T-cell (primary cell): ENCODE measurements around the gene KANSL1. TPM values are rescaled to one million over a fixed set of nuclear protein-coding genes. Genes with fewer than 3 reads are reported as not detected.

ENCODE experiments used
- ATAC-seq, 4 experiments: fragments of 200-7000 bp in 3 of 4; fragments of 150-1000 bp in 1 of 4; cut with Tn5 transposase; replicated peaks in 1 of 4; 1 replicate in 3 of 4; 2 replicates in 1 of 4; pipeline ENCODE4 v1.10.0; 2021; ENCODE audit warnings: moderate library complexity in 3 of 4, mild to moderate bottlenecking in 2 of 4, moderate number of reproducible peaks in 1 of 4
- CTCF ChIA-PET, 2 donors: fragments of 300-600 bp; sonication (Branson Sonifier 250); formaldehyde crosslinking; loops; one replicate each; lab custom pipeline; 2022; ENCODE audit warnings: antibody characterized with exemption in 2 of 2; lab: Charles Lee
- POLR2A ChIA-PET, 2 donors: fragments of 300-600 bp; sonication (Branson Sonifier 250); formaldehyde crosslinking; loops; one replicate each; lab custom pipeline; 2022; ENCODE audit warnings: antibody characterized with exemption in 2 of 2; lab: Charles Lee
- DNase-seq, 35 experiments: peaks; one replicate each; pipeline versions ENCODE4 v3.0.0 to v3.0.0-alpha.2; 2013 to 2023
- H3K27ac ChIP-seq: one replicate; pipeline ENCODE4 v1.5.1; 2013; ENCODE audit warnings: low read length
- H3K27me3 ChIP-seq, 2 experiments: replicated peaks in 1 of 2; 1 replicate in 1 of 2; 2 replicates in 1 of 2; pipeline versions ENCODE4 v1.6.1 to v1.7.0; 2013; ENCODE audit warnings: low read length in 1 of 2, mixed read lengths in 1 of 2; ENCODE audit not compliant: control insufficient read depth in 2 of 2, insufficient read depth in 2 of 2; ENCODE audit errors: extremely low read depth in 1 of 2
- H3K36me3 ChIP-seq, 2 donors: 1 replicate in 1 of 2; 2 replicates in 1 of 2; pipeline versions ENCODE4 v1.6.1 to v1.7.0; 2013; ENCODE audit warnings: low read length in 1 of 2; ENCODE audit not compliant: control insufficient read depth in 2 of 2, insufficient read depth in 1 of 2; ENCODE audit errors: extremely low read depth in 1 of 2
- H3K4me1 ChIP-seq, 2 experiments: 1 replicate in 1 of 2; 2 replicates in 1 of 2; pipeline versions ENCODE4 v1.6.1 to v1.7.0; 2013; ENCODE audit warnings: low read length in 2 of 2, mixed read lengths in 1 of 2; ENCODE audit not compliant: insufficient read depth in 2 of 2, control insufficient read depth in 1 of 2; ENCODE audit errors: extremely low read depth in 1 of 2
- H3K4me3 ChIP-seq, 2 donors: 1 replicate in 1 of 2; 2 replicates in 1 of 2; pipeline versions ENCODE4 v1.5.1 to v1.7.0; 2013; ENCODE audit warnings: mild to moderate bottlenecking in 2 of 2, low read length in 1 of 2, moderate library complexity in 1 of 2; ENCODE audit not compliant: control insufficient read depth in 1 of 2; ENCODE audit errors: extremely low read depth in 1 of 2
- H3K9me3 ChIP-seq: 2 replicates; pipeline ENCODE4 v1.7.0; 2013
- H3K27ac Mint-ChIP-seq, 2 donors: one replicate each; pipeline ENCODE4 v1.8.0; 2020 to 2021; ENCODE audit warnings: mild to moderate bottlenecking in 2 of 2, mixed read lengths in 2 of 2
- H3K27me3 Mint-ChIP-seq, 2 donors: one replicate each; pipeline ENCODE4 v1.8.0; 2021 to 2022; ENCODE audit warnings: mixed read lengths in 2 of 2
- H3K36me3 Mint-ChIP-seq: one replicate; pipeline ENCODE4 v1.8.0; 2021; ENCODE audit warnings: mixed read lengths
- H3K4me1 Mint-ChIP-seq, 3 donors: one replicate each; pipeline ENCODE4 v1.8.0; 2020 to 2022; ENCODE audit warnings: mixed read lengths in 3 of 3, mild to moderate bottlenecking in 1 of 3
- H3K4me3 Mint-ChIP-seq, 3 donors: one replicate each; pipeline ENCODE4 v1.8.0; 2020 to 2022; ENCODE audit warnings: mild to moderate bottlenecking in 3 of 3, mixed read lengths in 3 of 3, moderate library complexity in 3 of 3
- H3K9me3 Mint-ChIP-seq, 3 donors: one replicate each; pipeline ENCODE4 v1.8.0; 2020 to 2022; ENCODE audit warnings: mixed read lengths in 3 of 3
- WGBS: methylation state at CpG from one replicate; pipeline ENCODE4 v1.1.5; 2013; ENCODE audit warnings: missing lambda C conversion rate; ENCODE audit not compliant: insufficient coverage; 5-methylcytosine and 5-hydroxymethylcytosine counted together
- total RNA-seq, 35 experiments: library from RNA in 6 of 35; stranded (reverse) in 6 of 35; fragments of 120-200 nt in 1 of 35; gene quantifications; one replicate each; pipeline versions ENCODE4 v1.2.1 to v1.2.4 and lab custom pipeline; 2013 to 2026

Gene KANSL1
- total RNA-seq, 5 donors from 2014 or later (not counting 1 experiment from before 2014, with no cell fraction given): 113 to 301 (median 160) TPM

- Mint-ChIP-seq H3K4me1 (peaks cover 0 to 6% (median 0%) of the 10 kb centered on the region in 3 donors), H3K27ac (no peak overlapping the region)
- CTCF ChIA-PET: no interaction called here
Observed at GRCh38 chr17:45984368-45984767, 208.9 kb downstream of the KANSL1 start.

DNA sequence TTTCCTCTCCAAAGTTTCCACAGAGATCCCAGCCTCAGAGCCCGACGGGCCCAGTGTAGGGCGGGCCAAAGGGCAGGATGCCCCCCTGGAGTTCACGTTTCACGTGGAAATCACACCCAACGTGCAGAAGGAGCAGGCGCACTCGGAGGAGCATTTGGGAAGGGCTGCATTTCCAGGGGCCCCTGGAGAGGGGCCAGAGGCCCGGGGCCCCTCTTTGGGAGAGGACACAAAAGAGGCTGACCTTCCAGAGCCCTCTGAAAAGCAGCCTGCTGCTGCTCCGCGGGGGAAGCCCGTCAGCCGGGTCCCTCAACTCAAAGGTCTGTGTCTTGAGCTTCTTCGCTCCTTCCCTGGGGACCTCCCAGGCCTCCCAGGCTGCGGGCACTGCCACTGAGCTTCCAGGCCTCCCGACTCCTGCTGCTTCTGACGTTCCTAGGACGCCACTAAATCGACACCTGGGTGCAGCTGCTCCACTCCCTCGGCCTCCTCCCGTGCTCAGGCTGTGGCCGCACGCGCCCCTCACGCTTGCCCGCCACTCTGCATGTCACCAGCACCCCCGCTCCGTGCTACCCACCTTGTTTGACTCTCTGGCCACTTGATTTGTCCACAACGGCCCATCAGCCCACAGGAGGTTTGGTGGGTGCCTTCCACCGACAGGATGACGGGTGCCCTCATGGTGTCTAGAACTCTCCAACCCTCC is 209.5 kb downstream of the KANSL1 start:
- no peak for ATAC-seq
- Mint-ChIP-seq H3K27me3 (no peaks in the 10 kb centered on the region), H3K27ac (no peak overlapping the region), H3K4me3 (no peak overlapping the region), H3K4me1 (peaks cover 0 to 6% (median 0%) of the 10 kb centered on the region in 3 donors), H3K36me3 (no peaks in the 10 kb centered on the region), H3K9me3 (no peaks in the 10 kb centered on the region)
- WGBS: 76% methylated on average over 28 of the region's 31 CpGs
- no peak for DNase-seq
- Histone ChIP-seq H3K27ac (no peak overlapping the region), H3K9me3 (no peaks in the 10 kb centered on the region), H3K27me3 (peaks cover 0 to 26% of the 10 kb centered on the region in 2 experiments), H3K4me1 (no peaks in the 10 kb centered on the region), H3K36me3 (no peaks in the 10 kb centered on the region), H3K4me3 (no peak overlapping the region)
- ChIA-PET CTCF (no interaction called here), POLR2A (no interaction called here)

More at GRCh38 chr17:45984368-45984767, 208.9 kb downstream of the KANSL1 start:
- H3K4me1 ChIP-seq: no peaks in the 10 kb centered on the region
- no peak for ATAC-seq
- H3K27me3 ChIP-seq: peaks cover 0 to 26% of the 10 kb centered on the region in 2 experiments
- no peak overlapping the region for H3K4me3 ChIP-seq
- Mint-ChIP-seq H3K4me3 (no peak overlapping the region), H3K36me3 (no peaks in the 10 kb centered on the region), H3K27me3 (no peaks in the 10 kb centered on the region), H3K9me3 (no peaks in the 10 kb centered on the region)
- DNase-seq: no peak
- no peaks in the 10 kb centered on the region for H3K9me3 ChIP-seq
- H3K27ac ChIP-seq: no peak overlapping the region
- 70% methylated on average over 5 of the region's 5 CpGs for WGBS
- POLR2A ChIA-PET: no interaction called here
- no peaks in the 10 kb centered on the region for H3K36me3 ChIP-seq

GRCh38 chr17:45982791-45983613 is 210.2 kb downstream of the KANSL1 start:
- ChIA-PET CTCF (no interaction called here), POLR2A (no interaction called here)
- DNase-seq (no peak), ATAC-seq (no peak)
- Histone ChIP-seq H3K9me3 (no peaks in the 10 kb centered on the region), H3K27me3 (peaks cover 0 to 22% of the 10 kb centered on the region in 2 experiments), H3K4me1 (no peaks in the 10 kb centered on the region), H3K27ac (no peak overlapping the region), H3K4me3 (no peak overlapping the region), H3K36me3 (no peaks in the 10 kb centered on the region)
- Mint-ChIP-seq H3K36me3 (no peaks in the 10 kb centered on the region), H3K27ac (no peak overlapping the region), H3K27me3 (no peaks in the 10 kb centered on the region), H3K4me3 (no peak overlapping the region), H3K9me3 (no peaks in the 10 kb centered on the region), H3K4me1 (peaks cover 0 to 6% (median 0%) of the 10 kb centered on the region in 3 donors)
- WGBS: 85% methylated on average over 23 of the region's 41 CpGs

- Histone ChIP-seq H3K27me3 (peaks cover 0 to 27% of the 10 kb centered on the region in 2 experiments), H3K9me3 (no peaks in the 10 kb centered on the region), H3K4me3 (no peak overlapping the region), H3K27ac (no peak overlapping the region), H3K4me1 (peaks cover 0 to 10% of the 10 kb centered on the region in 2 experiments), H3K36me3 (no peaks in the 10 kb centered on the region)
- no peaks in the 10 kb centered on the region for H3K9me3 Mint-ChIP-seq
- ChIA-PET POLR2A (interaction anchor here in 1 of 2 donors (0.6 kb wide), 1 partner anchor 188 kb away, joined by 3 read pairs; no protein-coding TSS in a partner anchor), CTCF (no interaction called here)
- ATAC-seq (no peak), DNase-seq (no peak)
- peaks cover 0 to 6% (median 0%) of the 10 kb centered on the region in 3 donors for H3K4me1 Mint-ChIP-seq
- H3K4me3 Mint-ChIP-seq: no peak overlapping the region
- no peaks in the 10 kb centered on the region for H3K27me3 Mint-ChIP-seq
- 73% methylated on average over 7 of the region's 7 CpGs for whole genome bisulfite sequencing
- no peaks in the 10 kb centered on the region for H3K36me3 Mint-ChIP-seq
- H3K27ac Mint-ChIP-seq: no peak overlapping the region
Observed at GRCh38 chr17:45981306-45981705, 211.9 kb downstream of the KANSL1 start.

DNA sequence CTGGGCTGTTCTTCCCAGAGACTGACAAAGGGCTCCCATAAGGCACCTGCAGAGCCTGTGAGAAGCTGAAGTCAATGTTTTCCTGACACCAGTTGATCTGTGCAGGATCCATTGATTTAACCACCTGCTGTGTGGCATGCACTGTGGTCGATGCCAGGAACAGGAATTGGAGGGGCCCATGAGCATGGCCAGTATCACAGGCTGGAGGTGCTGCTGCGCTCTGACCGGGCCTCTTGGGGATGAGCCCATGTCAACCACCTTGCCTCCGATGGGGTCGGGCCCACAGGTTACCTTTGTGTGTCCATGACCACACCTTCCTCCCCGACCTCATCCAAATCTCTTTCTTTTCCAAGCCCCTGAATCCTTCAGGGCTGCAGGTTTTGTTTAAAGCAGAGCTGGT is 212.4 kb downstream of the KANSL1 start:
- no peaks in the 10 kb centered on the region for H3K9me3 ChIP-seq
- DNase-seq (no peak), ATAC-seq (no peak)
- Mint-ChIP-seq H3K4me3 (no peak overlapping the region), H3K4me1 (peaks cover 0 to 4% (median 0%) of the 10 kb centered on the region in 3 donors), H3K9me3 (no peaks in the 10 kb centered on the region), H3K27me3 (no peaks in the 10 kb centered on the region), H3K36me3 (no peaks in the 10 kb centered on the region), H3K27ac (no peak overlapping the region)
- H3K27me3 ChIP-seq: peaks cover 0 to 27% of the 10 kb centered on the region in 2 experiments
- no peaks in the 10 kb centered on the region for H3K36me3 ChIP-seq
- WGBS: 83% methylated on average over 5 of the region's 6 CpGs
- H3K27ac ChIP-seq: no peak overlapping the region
- no peak overlapping the region for H3K4me3 ChIP-seq
- POLR2A ChIA-PET: no interaction called here
- peaks cover 0 to 10% of the 10 kb centered on the region in 2 experiments for H3K4me1 ChIP-seq
- CTCF ChIA-PET: no interaction called here
